HG03175 (cell line): ENCODE measurements around the gene PIK3R5.
"Not testable (repeated sequence)": the region's sequence is repeated elsewhere in the genome, so short reads cannot be mapped to it uniquely, and the experiment has no call there.

Experiments used
- ATAC-seq: cut with Tn5 transposase; IDR thresholded peaks from one replicate; pipeline ENCODE4 v1.9.1; 2021; ENCODE audit warnings: mild to moderate bottlenecking, moderate library complexity; ENCODE audit not compliant: unreplicated experiment

PIK3R5 gene

DNA sequence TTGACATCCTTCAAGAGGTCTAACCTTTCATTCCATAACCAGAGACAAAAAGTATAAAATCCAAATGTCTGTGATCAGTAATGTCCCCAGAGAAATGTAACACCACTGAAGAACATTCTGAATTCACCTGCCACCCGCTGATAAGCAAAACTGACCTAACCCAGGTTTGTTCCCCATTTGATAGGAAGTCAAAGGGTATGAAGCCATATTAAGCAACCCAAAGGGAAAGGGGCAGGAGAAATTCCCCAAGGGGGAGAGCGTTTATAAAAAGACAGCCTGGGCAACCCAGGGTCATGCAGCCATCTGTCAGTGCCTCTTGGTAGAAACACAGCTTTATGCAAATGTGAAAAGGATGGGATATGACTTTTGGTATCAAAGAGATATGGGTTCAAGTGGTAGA is 67.4 kb downstream of the PIK3R5 start:
- ATAC-seq, result no peak

DNA sequence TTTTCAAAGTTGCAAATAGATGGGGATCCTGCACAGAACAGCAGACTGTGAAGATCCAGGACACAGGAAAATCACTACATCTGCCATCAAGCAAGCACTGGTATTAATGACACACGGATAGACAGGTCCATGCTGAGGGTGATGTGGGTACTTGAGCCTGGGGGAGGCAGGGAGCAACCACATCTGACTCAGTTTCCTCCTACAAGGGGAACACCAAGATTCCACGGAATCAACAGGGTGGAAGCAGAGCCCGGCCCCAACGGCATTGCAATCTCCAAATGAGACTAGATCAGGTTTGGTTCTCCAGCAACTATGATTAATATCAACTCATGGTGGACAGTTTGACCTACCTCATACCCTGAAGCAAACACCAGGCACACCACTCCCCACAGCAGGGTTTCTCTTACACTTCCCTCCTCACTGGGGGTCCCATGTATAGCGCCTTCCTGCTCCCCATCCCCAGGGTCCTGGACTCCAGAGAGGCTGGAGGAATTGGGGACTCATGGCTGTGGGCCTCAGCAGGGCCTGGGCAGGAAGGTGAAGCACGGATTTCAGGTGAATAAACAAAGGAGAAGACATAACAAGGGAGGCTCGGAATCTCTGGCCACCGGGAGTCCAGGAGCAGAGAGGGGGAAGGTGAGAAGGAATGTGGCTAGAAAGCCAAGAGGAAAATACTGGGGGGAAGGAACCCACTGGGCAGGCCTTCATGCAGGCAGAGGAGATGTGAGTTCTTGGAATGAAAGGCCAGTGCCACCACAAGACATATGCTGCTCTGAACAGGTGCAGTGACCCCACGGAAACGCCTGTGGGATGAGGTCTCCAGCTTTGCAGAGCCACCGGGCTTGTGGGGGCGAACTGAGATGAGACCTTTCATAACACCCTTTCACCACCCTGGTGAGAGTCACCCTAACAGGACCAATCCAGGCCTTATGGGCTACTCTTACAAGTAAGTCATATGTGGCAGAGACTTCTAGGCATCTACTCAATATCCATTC is 68.6 kb downstream of the PIK3R5 start:
- ATAC-seq, result no peak

DNA sequence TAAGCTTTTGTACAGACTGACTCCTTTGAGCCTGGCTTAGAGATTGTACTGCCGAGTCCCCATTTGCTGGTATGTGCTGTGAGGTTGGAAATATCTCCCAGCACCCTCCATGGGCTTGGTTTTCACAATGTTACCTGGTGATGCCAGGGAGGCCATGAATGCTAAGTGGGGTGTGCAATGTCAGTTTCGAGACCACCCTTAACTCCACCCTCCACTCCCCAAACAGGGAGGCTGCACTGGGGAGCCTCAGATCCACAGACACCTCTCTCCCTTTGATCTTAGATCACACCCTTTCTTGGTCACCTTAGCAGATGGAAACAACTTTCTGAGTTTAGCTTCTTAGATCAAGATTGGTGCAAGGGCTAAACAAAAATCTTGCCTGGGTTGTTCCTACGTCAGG is 69.4 kb downstream of the PIK3R5 start:
- ATAC-seq, result no peak

DNA sequence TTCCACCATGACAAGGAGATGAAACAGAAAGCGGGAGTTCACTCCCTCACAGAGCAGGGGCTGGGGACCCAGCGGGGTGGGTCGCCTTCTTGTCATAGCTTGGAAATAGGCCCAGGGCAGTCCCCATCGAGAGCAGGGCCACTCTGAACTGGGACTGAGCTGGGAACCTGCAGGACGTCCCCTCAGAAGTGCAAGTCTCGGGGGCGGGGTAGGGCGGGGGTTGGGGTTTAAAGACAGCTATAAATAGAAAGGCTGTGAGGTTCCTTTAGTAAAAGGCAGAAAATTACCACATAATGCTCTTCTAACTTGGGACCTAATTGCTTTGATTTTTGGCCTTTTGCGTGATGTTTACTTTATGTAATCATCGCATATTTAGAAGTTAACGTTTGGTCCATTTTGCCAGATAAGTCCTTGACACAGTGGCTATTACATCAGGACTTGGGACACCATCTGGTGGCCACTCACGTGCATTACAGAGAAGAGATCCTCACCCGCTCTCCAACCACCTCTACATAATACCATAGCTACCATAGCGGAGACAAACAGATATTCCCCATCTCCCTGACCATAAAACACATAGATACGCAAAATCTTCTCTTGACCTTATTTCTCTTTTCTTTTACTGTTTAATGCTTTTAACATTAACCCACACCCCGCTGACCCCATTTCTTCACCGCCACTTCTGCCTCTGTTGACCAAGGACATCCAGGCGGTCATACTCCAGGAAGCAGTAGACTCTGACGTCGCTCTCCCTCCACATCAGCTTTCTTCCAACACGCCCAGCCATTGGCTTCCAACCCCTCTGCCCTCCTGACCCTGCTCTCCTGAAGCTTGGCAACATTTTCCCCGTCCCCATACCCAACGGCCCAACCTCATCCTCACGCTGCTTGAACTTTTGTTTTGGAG is 70.6 kb downstream of the PIK3R5 start:
- ATAC-seq, result peak; percentile 41

DNA sequence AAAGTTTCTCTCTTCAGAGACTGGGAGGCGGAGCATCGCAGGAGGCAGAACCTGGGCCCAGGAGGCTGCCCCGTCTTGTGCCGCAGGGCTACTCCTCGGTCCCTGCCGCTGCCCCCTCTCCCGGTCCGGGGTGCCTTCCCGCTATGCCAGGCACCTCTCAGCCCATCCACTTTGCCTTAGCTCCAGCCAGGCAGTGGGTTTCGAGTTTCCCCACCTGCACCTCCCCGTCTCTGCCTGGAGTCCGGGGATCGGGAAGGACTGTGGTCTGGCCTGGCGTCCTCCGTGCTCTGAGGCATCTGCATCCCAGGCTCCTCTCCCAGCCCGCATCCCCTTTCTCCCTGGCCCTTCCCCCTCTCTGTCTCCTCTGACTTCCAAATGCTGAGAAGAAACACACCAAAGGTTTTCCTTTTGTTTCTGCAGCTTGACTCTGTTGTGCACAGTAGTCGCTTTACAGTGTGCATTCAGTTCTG is 71.3 kb downstream of the PIK3R5 start:
- no peak for ATAC-seq

DNA sequence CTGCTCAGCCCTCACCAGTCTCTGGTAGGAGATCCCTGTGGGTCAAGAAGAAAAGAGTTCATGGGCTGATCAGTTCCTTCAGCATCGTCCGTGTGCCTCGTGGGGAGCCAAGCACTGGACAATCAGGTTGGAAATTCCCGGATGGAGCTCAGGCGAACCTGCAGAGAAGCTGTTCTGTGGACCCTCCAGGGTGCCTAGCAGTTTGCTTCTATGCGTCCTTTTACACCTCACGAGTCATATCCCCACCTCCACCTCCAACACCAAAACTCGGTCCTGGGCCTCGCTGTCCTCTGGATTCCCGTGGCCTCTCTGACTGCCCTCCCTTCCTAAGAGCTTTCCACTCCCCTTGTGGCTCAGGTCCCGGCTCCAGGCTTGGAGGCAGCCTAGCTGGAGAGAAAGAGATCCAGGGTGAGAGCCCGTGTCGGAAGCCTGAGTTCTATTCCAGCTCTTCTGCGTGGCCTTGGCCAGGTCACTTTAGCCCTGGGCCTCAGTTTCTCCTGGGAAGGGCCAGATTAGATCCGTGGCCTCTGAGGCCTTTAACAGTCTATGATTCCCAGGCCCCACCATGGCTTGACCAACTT is 71.8 kb downstream of the PIK3R5 start:
- ATAC-seq, result no peak

DNA sequence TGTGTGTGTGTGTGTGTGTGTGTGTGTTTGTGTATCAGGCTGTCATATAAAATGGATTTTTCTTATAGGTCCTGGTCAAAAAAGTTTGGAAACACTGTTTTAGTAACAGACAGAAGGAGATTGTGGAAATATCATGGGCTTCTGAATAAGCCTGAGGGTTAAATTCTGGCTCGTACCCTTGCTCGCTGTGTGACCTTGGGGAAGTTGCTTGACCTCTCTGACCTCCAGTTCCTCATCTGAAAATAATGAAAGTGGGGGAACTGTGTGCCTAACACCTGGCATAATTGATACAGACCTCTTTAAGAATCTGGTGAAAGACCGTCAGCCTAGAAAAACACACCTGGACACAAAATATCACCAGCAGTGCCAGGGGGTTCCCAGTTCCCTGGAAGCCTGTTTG is 72.4 kb downstream of the PIK3R5 start:
- ATAC-seq, result no peak

DNA sequence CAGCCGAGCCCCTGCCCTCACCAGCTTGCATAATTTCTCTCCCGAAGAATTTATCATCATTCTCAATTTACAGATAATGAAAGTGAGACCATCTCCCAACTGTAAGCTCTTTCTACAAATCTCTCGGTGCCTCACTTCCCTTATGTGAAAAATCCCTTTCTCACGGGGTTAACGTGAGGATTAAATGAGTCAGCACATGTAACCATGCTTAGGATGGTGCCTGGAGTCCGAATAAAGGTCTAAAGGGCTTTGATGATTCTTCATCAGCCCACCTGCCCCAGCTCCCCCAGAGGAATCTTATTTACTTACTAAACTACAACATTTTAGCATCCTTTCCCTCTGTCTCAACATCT is 73.2 kb downstream of the PIK3R5 start:
- peak; percentile 56 for ATAC-seq

DNA sequence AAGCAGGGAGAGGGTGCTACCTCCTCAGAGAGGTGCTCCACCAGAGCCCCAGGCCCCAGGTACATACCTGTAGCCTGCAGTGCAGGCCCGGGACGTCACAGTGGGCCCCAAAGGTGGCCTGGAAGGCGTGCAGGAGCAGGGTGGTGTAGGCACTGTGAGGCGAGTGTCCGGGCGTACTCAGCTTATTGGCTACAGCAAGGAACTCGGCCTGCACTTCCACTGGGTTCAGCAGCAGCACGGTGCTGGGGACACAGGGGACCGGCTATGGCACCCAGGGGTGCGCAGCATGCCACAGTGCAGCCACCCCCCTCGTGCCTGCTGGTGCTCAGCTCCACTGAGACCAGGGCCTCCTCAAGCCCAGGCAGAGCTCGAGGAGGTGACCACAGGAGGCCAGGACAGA is 74.8 kb downstream of the PIK3R5 start:
- no peak for ATAC-seq

DNA sequence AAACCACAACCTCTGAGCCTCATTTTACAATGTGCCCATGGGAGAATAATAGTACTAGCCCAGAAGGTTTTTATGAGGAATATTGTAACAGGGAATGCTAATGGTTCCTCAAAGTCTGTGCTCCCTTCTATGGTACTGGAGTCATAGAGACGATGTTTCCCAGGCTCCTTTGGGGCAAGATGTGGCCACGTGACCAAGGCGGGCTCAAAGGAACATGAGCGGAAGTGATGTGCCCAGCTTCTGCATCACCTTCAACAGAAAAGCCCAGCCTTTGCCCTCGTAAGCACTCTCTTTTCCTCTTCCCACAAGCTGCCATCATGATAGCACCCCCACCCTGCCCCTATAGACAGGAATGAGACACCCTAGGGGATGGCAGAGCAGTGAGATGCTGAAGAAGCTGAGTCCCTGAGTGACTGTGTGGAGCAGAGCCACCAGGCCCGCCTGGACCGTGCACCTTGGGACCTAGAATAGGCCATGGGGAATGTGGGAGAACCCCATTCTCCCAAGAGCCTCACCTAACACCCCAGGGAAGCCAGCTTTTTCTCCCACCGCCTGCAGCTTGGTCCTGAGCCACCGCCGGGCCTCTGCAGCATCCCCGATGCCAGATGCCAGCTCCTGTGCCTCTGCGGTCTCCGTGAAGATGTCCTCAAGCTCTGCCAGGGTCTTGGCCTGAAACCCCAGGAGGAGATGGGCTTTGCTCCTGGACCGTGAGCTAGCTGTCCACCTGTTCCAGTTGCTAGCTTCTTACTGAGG is 75.9 kb downstream of the PIK3R5 start:
- no peak for ATAC-seq

DNA sequence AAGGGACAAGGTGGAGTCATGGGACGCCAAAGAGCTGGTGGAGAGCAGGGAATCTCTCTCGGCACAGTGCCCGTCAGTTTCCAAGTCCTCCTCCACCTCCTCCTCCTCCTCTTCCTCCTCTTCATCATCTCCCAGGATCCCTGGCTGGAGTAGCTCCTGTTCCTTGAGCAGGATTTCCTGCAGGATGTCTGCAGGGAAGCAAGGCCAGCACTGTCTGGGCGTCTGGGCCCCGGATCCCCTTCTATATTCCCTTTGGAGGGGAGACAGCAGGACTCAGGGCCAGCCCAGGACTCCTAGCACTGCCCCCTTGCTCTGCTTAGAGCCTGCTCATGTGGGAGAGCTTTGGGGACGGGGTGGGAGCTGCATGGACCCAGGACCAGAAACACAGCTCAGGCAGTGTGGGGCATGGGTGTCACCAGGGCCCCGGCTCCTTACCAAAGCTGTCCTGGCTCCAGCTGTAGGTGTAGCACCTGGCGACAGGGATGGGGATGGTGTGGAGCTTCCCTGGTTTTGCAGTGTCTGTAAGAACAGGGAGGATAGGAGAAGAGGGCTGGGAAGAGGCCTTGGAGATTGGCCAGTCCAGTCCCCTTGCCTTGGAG is 76.7 kb downstream of the PIK3R5 start:
- no peak for ATAC-seq

DNA sequence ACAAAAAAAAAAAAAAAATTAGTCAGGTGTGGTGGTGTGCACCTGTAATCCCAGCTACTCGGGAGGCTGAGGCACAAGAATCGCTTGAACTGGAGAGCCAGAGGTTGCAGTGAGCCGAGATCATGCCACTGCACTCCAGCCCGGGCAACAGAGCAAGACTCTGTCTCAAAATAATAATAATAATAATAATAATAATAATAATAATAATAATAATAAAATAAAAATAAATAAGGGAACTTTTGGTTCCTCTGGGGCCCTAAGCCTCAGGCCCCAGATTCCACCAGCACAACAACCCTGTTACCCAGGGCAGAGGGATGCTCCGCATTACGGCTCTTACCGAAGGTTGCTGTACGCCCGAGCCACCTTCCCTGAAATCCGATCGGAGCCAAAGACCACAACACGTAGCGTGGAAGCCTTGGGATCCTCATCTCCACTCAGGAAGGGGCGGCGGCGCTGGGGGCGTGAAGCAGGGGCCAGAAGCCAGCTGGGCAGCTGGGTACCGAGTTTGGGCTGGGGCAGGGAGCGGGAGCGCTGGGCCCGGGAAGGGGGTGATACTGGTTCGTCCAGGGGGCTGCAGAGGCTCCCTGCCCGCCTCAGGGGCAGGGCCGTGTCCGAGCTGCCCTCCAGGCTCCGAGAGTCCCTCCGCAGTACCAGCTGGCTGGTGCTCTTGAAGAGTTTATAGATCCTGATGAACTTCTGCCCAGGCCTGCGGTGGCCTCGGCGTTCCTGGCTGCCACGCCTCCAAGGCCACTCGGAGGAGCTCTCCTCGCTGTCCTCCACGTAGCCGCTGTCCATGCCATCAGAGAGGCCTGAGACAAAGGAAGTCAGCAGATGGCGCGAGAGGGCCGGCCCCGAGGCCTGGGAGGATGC is 77.4 kb downstream of the PIK3R5 start:
- no peak for ATAC-seq

DNA sequence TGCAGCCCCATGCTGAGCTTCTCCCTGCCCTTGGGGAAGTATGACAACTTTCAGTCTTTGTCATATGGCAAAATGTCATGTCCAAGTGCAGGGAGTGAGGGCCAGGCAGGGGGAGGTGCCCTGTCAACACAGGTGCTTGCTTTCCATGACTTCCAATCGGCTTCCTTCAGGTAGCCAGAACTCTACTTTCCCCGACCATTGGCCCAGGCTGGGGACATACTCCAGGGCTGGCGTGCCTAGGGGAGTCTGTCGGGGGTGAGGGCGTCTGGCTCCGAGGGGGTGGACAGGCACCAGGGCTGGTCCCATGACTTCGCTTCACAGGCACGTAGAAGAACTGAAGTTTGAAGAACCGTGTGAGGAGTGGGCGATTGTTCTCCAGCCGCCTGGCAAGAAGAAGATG is 78.2 kb downstream of the PIK3R5 start:
- ATAC-seq, result no peak

DNA sequence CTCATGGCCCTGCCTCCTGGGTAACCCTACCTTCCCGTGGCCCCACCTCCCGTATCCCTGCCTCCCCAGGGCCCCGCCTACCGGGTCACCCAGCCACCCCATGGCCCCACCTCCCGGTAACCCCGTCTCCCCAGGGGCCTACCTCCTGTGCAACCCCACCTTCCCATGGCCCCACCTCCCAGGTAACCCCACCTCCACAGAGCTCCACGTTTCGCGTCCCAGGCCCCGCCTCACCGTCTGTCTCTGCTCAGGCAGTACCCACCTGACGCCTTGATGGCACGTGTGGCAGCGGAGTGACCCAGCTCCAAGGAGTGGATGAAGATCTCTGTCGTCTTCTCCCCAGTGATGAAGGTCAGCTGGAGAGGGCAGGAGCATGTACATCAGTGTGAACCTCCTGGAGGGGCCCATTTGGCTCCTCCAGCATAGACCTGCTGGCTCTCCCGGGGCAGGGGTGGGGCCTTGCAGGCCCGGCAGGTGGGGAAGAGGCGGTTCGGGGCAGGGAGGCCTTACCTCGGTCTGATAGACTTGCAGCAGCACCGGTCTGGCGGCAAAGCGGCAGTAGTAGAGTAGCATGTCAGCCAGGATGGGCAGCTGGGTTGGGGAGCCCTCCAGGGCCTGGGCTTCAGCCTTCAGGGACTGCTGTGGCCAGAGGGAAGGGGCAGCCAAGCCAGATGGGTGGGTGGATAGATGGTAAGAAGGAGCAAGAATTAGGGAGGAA is 79.4 kb downstream of the PIK3R5 start:
- ATAC-seq, result no peak

DNA sequence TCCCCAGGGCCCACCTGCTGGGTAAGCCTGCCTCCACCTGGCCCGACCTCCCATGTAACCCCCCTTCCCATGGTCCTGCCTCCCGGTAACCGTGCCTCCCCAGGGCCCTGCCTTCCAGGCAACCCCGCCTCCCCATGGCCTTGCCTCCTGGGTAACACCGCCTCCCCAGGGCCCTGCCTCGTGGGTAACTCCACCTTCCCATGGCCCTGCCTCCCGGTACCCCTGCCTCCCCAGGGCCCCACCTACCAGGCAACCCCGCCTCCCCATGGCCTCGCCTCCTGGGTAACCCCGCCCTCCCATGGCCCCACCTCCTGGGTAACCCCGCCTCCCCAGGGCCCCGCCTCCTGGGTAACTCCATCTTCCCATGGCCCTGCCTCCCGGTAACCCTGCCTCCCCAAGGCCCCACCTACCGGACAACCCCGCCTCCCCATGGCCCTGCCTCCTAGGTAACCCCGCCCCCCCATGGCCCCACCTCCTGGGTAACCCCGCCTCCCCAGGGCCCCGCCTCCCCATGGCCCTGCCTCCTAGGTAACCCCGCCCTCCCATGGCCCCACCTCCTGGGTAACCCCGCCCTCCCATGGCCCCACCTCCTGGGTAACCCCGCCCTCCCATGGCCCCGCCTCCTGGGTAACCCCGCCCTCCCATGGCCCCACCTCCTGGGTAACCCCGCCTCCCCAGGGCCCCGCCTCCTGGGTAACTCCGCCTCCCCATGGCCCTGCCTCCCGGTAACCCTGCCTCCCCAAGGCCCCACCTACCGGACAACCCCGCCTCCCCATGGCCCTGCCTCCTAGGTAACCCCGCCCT is 80.1 kb downstream of the PIK3R5 start:
- not testable (repeated sequence) for ATAC-seq

DNA sequence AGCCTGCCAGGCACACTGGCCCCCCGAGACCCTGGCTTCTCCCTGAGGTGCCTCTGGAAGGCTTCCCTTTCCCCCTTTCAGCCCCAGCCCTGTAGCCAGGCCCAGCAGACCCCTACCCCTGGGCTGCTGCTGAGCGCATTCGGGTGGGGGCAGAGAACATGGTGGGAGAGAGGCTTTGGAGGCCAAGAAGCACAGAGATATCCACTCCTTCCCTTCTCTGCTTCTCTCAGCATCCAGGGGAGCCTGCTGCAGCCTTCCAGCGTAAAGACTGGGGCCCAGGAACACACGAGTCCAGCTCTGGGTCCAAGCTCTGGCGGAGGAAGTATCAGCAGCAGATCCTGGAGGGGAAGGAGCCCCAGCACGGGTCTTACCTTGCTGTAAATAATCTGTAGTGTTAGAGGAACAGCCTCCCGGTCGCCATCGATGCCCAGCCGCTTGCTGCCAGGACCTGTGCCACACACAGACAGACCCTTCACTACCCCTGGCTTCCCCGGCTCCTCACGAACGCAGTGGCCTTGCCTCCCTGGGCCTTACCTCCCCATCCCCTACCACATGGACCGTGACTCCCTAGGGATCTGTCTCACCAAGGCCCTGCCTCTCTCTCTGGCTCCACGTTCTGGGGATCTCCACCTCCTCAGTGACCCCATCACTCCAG is 81.0 kb downstream of the PIK3R5 start:
- no peak for ATAC-seq

DNA sequence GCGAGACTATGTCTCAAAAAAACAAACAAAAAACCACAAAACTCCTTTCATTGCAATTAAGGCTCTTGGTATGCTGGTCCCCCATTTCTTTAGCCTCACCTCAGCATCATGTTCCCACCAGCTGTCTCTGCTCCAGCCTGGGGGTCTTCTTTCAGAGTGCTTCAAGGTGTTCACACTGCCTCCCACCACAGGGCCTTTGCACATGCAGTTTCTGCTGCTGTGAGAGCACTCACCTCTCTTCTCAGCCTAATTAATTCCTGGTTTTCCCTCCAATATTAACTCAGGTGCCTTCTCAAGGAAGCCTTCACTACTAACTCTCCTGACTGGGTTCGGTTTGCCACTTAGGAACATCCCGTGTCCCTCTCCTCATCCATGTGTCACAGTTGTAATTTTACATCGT is 82.2 kb downstream of the PIK3R5 start:
- ATAC-seq, result no peak
